ENCODE data around the gene GLIS1.

GLIS1 gene

DNA sequence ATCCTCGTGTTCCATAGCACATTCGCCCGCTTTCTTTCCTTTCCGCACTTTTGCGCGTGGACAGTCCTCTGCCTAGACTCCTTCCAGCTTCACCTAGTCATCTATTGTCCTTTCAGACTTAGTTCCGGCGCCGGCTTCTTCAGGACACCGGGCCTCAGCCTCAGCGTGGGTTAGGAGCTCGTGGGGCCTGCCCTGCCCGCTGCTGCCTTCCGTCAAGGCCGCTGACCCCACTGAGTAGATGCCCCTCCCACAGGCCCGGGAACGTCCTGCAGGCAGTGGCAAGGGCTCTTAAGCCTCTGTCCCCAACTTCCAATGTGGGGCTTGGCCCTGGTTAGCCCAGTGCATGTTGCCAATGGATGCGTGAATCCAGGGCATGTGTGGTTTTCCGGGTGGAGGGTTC lies 268.4 kb downstream of the GLIS1 start:
- H3K36me3 Mint-ChIP-seq (ENCODE audit: low read depth), result no peaks in the 10 kb centered on the region
- no peaks in the 10 kb centered on the region for H3K4me1 Mint-ChIP-seq (ENCODE audit: low read depth)
- no peaks in the 10 kb centered on the region for H3K9me3 Mint-ChIP-seq
- no peak for DNase-seq
- H3K27me3 Mint-ChIP-seq, result no peaks in the 10 kb centered on the region
- no peak overlapping the region for H3K27ac Mint-ChIP-seq
- no peak overlapping the region for H3K4me3 Mint-ChIP-seq

DNA sequence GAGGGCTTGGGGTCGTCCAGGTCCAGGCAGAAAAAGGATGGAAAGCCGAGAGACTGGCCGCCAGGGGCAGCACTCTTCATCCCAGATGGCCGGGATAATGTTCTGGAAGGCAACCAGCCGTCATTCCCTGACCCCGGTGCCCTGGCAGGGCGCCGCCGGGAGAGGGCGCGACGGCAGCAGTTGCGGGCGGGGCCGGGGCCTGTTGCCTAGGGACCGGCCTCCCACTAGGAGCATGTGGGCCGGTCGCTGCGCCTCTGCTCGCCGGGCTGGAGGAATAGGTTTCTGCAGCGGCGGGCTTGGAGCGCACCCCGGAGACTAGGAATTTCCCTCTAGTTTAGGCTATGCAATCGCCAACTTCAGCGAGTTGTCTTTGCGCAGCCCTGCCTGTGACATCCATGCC lies 268.8 kb downstream of the GLIS1 start:
- H3K4me1 Mint-ChIP-seq (ENCODE audit: low read depth), result no peaks in the 10 kb centered on the region
- no peak for DNase-seq
- H3K9me3 Mint-ChIP-seq, result no peaks in the 10 kb centered on the region
- no peak overlapping the region for H3K4me3 Mint-ChIP-seq
- no peak overlapping the region for H3K27ac Mint-ChIP-seq
- no peaks in the 10 kb centered on the region for H3K36me3 Mint-ChIP-seq (ENCODE audit: low read depth)
- no peaks in the 10 kb centered on the region for H3K27me3 Mint-ChIP-seq

DNA sequence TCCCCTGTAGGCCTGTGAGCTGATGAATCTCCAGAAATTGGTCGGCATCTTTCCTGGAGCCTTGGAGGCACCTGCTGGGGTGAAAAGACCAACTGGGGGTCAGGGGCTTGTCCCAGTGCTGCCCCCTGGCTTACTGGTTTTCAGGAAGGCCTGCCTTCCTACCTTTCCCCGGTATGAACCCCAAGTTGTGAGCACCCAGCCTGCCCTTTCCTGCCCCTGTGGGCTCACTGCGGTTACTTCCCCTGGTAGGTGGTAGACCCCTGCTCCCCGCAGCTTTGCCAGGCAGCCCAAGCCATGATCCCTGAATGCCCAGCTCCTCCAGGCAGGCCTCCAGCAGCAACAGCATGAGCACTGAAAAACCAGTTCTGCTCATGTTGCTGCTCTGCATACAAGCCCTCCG lies 269.6 kb downstream of the GLIS1 start:
- H3K27me3 Mint-ChIP-seq, result no peaks in the 10 kb centered on the region
- no peak overlapping the region for H3K4me3 Mint-ChIP-seq
- DNase-seq, result no peak
- H3K9me3 Mint-ChIP-seq, result no peaks in the 10 kb centered on the region
- no peaks in the 10 kb centered on the region for H3K4me1 Mint-ChIP-seq (ENCODE audit: low read depth)
- H3K27ac Mint-ChIP-seq, result no peak overlapping the region
- no peaks in the 10 kb centered on the region for H3K36me3 Mint-ChIP-seq (ENCODE audit: low read depth)

GRCh38 chr1:53468374-53468773 lies 270.6 kb downstream of the GLIS1 start:
- Mint-ChIP-seq H3K27me3 (no peaks in the 10 kb centered on the region), H3K27ac (no peak overlapping the region), H3K4me3 (no peak overlapping the region), H3K4me1 (ENCODE audit: low read depth) (no peaks in the 10 kb centered on the region), H3K36me3 (ENCODE audit: low read depth) (no peaks in the 10 kb centered on the region), H3K9me3 (no peaks in the 10 kb centered on the region)
- no peak for DNase-seq

DNA sequence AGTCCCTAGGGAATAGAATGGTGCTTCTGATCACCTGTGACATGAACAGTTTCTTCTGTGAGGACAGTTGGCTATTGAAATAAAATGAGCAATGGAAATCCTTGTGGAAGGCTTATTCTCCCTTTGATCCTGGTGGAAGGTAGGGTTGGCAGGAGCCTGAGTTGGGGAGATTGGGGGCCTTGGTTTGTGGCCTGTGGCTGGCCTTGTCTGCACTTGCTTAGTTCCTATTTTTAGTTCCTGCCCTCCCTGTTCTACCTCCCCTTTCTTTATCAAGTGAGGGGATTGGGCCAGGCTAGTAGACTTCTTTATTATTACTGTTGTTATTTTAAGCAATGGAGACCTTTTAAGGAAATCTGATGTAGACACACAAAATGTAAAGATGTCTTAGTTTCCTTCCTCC lies 271.6 kb downstream of the GLIS1 start:
- DNase-seq, result no peak
- Mint-ChIP-seq H3K9me3 (no peaks in the 10 kb centered on the region), H3K36me3 (ENCODE audit: low read depth) (no peaks in the 10 kb centered on the region), H3K4me3 (no peak overlapping the region), H3K27ac (no peak overlapping the region), H3K27me3 (no peaks in the 10 kb centered on the region), H3K4me1 (ENCODE audit: low read depth) (no peaks in the 10 kb centered on the region)

GRCh38 chr1:53465023-53465957 lies 273.7 kb downstream of the GLIS1 start:
- Mint-ChIP-seq H3K27ac (no peak overlapping the region), H3K27me3 (no peaks in the 10 kb centered on the region), H3K9me3 (no peaks in the 10 kb centered on the region), H3K36me3 (ENCODE audit: low read depth) (no peaks in the 10 kb centered on the region), H3K4me1 (ENCODE audit: low read depth) (no peaks in the 10 kb centered on the region), H3K4me3 (no peak overlapping the region)
- no peak for DNase-seq

GRCh38 chr1:53463961-53464899 lies 274.7 kb downstream of the GLIS1 start:
- Mint-ChIP-seq H3K27ac (no peak overlapping the region), H3K4me3 (no peak overlapping the region), H3K4me1 (ENCODE audit: low read depth) (no peaks in the 10 kb centered on the region), H3K27me3 (no peaks in the 10 kb centered on the region), H3K9me3 (no peaks in the 10 kb centered on the region), H3K36me3 (ENCODE audit: low read depth) (no peaks in the 10 kb centered on the region)
- DNase-seq, result no peak

DNA sequence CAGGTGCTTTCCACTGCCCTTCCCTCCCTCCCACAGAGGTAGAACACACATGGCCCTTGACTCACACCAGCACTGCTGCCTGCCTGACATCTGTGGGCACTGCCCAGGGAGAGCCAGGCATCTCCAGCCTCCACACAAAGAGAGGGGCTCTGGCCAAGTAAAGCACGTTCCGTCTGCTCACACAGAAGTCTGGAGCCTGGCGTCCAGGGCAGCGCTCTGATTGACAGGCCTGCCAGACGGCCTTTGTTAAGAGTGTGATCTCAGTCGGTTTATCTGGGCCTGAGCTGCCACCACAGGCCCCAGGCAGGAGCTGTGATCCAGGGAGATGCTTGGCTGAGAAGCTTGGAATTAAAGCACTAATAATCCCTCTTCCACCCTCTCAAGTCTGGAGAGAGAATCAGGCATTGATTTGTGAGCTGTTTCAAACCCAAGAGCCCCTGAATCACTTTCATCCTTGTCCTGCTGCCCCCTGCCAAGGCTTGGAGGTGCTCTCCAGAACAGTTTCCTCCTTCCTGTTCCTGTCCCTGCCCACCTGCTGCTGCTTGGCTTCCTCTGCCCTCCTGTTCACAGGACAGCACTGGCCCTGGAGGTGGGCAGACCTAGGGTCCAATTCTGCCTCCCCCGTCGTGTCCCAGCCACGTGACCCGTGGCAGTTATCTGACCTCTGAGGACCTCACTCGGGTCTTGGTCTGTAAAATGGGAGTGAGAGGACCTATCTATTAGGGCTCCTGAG lies 276.0 kb downstream of the GLIS1 start:
- Mint-ChIP-seq H3K4me3 (no peak overlapping the region), H3K27me3 (no peaks in the 10 kb centered on the region), H3K36me3 (ENCODE audit: low read depth) (no peaks in the 10 kb centered on the region), H3K4me1 (ENCODE audit: low read depth) (no peaks in the 10 kb centered on the region), H3K27ac (no peak overlapping the region), H3K9me3 (no peaks in the 10 kb centered on the region)
- DNase-seq, result no peak

DNA sequence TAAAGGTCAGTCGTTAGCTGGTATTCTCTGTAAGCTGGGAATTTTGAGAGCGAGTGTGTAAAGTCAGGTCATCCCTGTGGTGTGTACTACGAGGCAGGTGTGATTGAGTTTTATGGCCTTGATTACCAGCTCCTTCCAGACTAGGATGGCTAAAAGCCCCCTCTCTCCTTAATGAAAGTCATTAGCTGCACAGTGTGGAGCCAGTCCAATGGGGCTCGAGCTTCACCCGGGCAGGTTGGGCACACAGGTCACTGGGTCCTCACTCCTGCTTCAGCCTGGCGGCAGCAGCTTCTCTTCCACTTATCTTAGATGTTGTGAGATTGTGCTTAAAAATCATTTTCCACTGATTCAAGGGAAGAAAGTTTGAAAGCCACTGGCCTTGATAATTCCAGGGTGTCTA lies 276.8 kb downstream of the GLIS1 start:
- no peak for DNase-seq
- Mint-ChIP-seq H3K36me3 (ENCODE audit: low read depth) (no peaks in the 10 kb centered on the region), H3K27ac (no peak overlapping the region), H3K9me3 (no peaks in the 10 kb centered on the region), H3K4me3 (no peak overlapping the region), H3K4me1 (ENCODE audit: low read depth) (no peaks in the 10 kb centered on the region), H3K27me3 (no peaks in the 10 kb centered on the region)

DNA sequence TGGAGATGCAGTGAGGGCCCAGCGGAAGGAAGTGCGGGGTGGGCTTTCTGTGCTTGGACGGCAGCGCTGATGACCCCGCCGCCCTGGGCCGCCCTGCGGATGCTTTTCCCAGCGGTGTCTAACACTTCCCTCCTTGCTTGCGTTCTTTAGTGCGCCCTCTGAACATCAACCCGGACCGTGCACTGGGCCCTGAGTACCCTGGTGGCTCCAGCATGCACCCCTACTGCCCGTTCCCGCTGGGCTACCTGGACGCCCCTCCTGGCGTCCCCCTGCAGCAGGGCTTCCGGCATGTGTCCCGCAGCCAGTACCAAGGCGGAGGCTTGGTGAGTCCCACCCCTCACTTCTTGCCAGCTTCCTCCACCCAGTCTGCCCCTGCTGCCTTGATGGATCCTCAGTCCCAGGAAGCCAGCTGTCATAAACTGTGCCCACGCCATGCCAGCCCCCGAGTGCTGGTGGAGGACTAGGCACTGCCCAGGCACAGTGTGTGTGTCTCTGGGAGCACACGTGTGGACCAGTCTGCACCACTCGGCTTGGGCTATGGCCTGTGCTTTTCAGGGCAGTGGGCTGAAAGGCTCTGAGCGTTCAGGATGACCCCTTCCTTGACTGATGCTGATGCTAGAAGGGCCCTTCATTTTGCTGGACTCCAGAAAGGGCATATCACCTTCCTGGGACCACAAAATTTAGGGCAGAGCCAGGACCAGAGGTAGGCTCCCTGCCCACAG lies 277.5 kb downstream of the GLIS1 start:
- H3K4me1 Mint-ChIP-seq (ENCODE audit: low read depth), result no peaks in the 10 kb centered on the region

DNA sequence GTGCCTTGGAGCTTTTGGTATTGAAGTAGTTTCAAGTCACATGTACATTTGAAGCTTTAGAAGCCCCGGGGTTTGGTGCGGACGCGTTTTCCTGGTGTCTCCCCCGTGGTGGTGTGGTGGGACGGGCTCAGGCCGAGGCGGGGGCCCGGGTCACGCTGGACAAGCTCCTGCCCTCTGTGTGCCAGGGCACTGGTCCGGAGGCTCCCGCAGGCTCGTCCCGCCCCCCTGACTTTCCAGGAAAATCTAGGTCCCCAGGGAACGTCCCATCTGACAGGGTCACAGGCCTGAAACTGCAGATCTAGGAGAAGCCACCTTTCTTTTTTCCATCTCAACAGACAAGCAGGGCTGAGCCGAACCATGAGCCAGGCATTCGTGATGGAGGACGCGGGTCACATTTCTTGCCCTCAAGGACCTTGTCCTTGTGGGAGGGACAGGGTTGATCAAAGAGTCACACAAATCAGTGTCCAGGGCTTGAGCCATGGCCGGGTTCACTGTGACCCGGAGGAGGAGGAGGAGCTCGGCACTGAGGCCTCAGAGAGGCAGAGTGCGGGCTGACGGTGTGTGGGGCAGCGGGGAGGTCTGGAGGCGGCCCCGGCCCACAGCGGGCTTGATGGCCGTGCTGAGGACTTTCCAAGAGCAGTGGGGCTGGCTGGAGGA lies 278.2 kb downstream of the GLIS1 start:
- Mint-ChIP-seq H3K27ac (no peak overlapping the region), H3K4me3 (no peak overlapping the region)

More for the DNA sequence above, 277.5 kb downstream of the GLIS1 start:
- H3K4me3 Mint-ChIP-seq, result no peak overlapping the region
- DNase-seq, result no peak
- no peak overlapping the region for H3K27ac Mint-ChIP-seq
- H3K27me3 Mint-ChIP-seq, result no peaks in the 10 kb centered on the region
- H3K9me3 Mint-ChIP-seq, result no peaks in the 10 kb centered on the region
- H3K36me3 Mint-ChIP-seq (ENCODE audit: low read depth), result no peaks in the 10 kb centered on the region

GRCh38 chr1:53460211-53460634 lies 278.7 kb downstream of the GLIS1 start:
- Mint-ChIP-seq H3K27ac (no peak overlapping the region), H3K4me1 (ENCODE audit: low read depth) (no peaks in the 10 kb centered on the region), H3K9me3 (no peaks in the 10 kb centered on the region), H3K27me3 (no peaks in the 10 kb centered on the region), H3K36me3 (ENCODE audit: low read depth) (no peaks in the 10 kb centered on the region), H3K4me3 (no peak overlapping the region)
- DNase-seq, result no peak

More for the DNA sequence above, 278.2 kb downstream of the GLIS1 start:
- no peaks in the 10 kb centered on the region for H3K36me3 Mint-ChIP-seq (ENCODE audit: low read depth)
- no peak for DNase-seq
- no peaks in the 10 kb centered on the region for H3K27me3 Mint-ChIP-seq
- H3K4me1 Mint-ChIP-seq (ENCODE audit: low read depth), result no peaks in the 10 kb centered on the region
- no peaks in the 10 kb centered on the region for H3K9me3 Mint-ChIP-seq

- H3K27ac Mint-ChIP-seq, result no peak within 1 kb of the TSS
- no peaks in the 10 kb centered on the region for H3K36me3 Mint-ChIP-seq (ENCODE audit: low read depth)
- DNase-seq, result no peak
- no peaks in the 10 kb centered on the region for H3K9me3 Mint-ChIP-seq
- no peak within 1 kb of the TSS for H3K4me3 Mint-ChIP-seq
- no peaks in the 10 kb centered on the region for H3K27me3 Mint-ChIP-seq
- H3K4me1 Mint-ChIP-seq (ENCODE audit: low read depth), result no peaks in the 10 kb centered on the region
Observed at GRCh38 chr1:53459321-53460175, 279.4 kb downstream of the GLIS1 start, which contains the start of gene DMRTB1. Gene DMRTB1, plus strand, starts transcription at chr1:53459399. Its CDS starts 55 bp downstream, at chr1:53459454.

All from activated T-cell treated with anti-CD3 and anti-CD28 coated beads, Interleukin-2, amount 50 U/mL, for 24 hours (primary cell).